ENCODE results near the gene SERPINB10.
A peak's percentile ranks its signal among the peaks of the same experiment; 100 is the strongest.
"Not testable (repeated sequence)": the region's sequence is repeated elsewhere in the genome, so short reads cannot be mapped to it uniquely, and the experiment has no call there.

Gene SERPINB10

GRCh38 chr18:63894106-63894772 lies 13.5 kb upstream of the SERPINB10 start:
- DNase-seq: no peak

DNA sequence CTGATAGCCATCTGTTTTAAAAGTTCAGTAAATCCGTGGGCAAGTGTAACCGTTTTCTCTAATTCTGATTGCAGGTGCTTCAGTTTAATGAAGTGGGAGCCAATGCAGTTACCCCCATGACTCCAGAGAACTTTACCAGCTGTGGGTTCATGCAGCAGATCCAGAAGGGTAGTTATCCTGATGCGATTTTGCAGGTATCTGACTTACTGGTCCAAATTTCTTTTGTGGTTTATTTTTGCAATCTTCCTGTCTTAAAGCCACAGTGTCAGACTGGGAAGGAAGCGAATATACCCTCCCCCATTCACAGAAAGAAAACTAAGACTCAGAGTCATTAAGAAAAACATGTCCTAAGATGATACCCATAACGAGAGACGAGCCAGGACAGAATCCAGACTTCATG lies 12.6 kb upstream of the SERPINB10 start:
- DNase-seq: no peak

- DNase-seq: no peak
These were observed 10.7 kb upstream of the SERPINB10 start for GRCh38 chr18:63897072-63897471.

DNA sequence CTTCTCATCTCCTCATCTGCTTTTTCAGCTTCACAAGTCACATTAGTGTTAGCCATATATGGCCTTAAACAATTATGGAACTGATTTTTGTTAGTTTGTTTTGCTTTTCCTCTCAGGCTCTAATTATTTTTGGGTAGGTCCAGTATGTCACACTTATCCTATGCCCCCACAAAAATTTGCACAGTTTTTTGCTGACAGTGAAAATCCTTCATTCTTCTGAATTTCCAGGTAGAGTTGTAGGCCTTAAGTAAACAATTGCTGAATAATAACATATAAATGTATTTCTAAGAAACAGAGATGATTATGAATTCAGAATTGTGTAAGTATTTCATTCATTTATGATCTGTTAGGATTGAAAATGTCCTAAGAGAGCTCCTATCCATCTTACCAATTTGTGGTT lies 8.6 kb upstream of the SERPINB10 start:
- DNase-seq: no peak

DNA sequence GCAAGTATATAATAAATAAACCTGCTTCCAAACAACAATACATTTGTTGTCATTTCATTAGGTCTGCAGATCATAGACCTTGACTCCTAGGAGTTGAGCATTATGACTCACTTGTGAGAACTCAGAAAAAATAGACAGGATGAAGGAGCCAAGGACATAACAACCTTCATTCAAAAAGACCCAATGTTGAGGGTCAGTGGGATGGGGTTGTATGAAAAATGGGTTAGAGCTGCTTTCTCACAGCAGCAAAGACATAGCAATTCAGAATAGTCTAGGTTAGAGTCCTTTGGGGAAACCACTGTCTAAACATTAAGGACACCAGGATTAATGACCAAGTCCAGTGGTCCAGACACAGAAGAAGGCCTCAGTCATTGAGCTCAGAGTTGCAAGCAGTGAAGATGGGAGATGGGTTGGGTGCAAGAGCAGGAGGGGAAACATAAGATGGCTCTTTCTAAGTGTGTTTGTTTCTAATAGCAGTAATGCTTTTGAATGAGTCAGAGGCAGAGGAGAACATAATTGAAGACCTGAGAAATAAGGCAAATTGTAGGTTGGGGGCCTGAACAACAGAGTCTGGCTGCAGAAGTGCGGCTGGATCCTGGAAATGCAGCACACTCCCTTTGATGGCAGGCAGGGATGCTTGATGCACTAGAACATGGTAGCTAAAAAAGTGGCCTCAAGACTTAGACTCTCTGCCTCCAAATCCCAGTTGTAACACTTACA lies 3.7 kb upstream of the SERPINB10 start:
- DNase-seq: no peak

DNA sequence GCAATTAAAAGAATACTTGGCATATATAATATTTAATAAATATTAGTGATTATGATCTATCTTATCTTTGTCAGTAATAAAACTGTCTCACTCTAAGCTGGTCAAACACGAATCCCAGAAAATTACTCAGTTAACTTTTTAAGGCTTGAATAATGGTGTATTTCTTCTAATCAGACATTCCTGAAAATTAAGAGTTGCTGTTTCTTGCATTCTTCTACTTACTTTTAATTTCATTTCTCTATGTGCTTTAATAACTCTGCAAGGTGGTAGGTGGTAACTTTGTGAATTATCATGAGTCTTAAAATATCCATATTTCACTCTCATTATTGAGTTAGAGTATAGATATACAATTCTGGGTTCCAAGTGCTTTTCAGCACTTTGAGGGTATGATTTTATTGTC lies 3.1 kb upstream of the SERPINB10 start:
- no peak for DNase-seq

DNA sequence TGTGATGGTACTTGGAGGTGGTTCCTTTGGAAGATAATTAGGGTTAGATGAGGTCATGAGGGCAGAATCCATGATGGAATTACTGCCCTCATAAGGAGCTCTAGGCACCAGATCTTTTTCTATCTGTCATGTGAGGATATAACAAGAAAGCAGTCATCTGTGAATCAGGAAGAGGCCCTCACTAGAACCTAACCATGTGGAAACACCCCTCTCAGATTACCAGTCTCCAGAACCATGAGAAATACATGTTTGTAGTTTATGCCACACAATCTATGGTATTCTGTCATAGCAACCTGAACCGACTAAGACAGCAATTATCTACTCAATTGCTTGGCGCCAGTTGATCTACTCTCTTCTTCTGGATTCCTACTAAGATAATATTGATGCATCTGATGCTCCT lies 2.4 kb upstream of the SERPINB10 start:
- no peak for DNase-seq

- no peak for DNase-seq
These were observed 1.7 kb upstream of the SERPINB10 start for GRCh38 chr18:63906056-63906455.

DNA sequence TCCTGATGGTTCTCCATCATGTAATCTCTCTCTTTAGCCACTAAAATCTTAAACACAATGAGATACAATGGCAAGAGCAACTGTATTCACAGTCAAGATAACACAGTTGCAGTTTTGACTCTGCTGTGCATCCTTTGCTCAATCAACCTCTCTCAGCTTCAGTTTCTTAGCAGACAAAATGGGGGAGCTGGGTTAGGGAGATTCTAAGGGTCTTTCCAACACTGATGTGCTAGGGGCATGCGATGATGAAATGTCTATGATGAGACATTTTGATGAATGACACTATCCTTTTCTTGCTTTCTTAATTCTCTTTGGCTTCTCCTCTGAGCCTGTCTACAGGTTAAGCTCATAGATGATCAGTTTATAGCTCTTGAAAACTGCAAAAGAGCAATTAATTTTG lies 1.1 kb downstream of the SERPINB10 start:
- no peak for DNase-seq

- no peak for DNase-seq
These were observed 2.1 kb downstream of the SERPINB10 start for GRCh38 chr18:63909870-63910269.

DNA sequence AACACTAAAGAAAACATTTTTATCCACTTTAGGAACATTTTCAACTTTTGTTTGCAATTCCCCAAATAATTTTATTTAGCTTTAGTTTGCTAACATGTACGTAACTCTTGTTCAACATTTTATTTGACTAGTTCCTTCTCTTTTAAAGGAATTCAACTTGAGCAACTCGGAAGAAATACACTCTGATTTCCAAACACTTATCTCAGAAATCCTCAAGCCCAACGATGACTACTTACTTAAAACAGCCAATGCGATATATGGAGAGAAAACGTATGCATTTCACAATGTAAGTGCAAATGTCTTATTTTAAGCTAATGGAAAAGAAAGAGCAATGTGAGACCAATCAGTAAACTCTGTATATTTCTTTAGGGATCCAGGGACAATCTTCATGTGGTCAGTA lies 10.1 kb downstream of the SERPINB10 start:
- no peak for DNase-seq

DNA sequence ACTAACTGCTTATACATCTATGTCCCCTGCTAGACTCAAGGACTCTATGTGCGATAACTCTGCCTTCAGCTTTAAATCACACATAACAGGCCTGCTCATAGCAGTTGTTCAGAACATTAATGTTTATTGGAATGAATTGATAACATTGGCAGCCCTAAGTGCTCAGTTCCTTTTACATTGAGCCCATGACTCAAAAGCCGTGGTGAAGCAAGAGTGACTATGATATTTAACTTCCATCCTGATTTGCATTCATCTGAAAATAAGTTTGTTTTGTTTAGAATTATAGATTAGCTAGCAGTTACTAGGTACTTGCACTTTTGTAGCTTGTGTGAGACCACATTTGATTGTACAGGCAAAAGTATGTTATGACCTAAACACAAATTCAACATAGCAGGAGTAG lies 14.3 kb downstream of the SERPINB10 start:
- no peak for DNase-seq

- no peak for DNase-seq
These were observed 16.8 kb downstream of the SERPINB10 start for GRCh38 chr18:63924551-63924950.

DNA sequence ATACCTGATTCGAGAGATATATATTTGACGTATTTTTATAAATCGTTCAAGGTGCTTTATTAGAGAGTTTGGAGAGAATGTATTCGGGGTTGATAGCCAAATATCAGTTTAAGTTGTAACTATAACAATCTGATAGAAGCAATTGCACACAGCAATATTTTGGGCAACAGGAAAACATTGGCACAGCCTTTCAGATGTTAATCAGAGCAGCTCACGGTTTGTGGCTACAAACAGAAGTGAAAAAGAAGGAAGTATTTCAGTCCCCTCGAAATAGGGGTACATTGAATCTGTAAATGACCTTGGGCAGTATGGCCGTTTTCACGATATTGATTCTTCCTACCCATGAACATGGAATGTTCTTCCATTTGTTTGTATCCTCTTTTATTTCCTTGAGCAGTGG lies 20.6 kb downstream of the SERPINB10 start:
- DNase-seq: no peak

GRCh38 chr18:63929369-63929768 lies 21.6 kb downstream of the SERPINB10 start:
- not testable (repeated sequence) for DNase-seq

DNA sequence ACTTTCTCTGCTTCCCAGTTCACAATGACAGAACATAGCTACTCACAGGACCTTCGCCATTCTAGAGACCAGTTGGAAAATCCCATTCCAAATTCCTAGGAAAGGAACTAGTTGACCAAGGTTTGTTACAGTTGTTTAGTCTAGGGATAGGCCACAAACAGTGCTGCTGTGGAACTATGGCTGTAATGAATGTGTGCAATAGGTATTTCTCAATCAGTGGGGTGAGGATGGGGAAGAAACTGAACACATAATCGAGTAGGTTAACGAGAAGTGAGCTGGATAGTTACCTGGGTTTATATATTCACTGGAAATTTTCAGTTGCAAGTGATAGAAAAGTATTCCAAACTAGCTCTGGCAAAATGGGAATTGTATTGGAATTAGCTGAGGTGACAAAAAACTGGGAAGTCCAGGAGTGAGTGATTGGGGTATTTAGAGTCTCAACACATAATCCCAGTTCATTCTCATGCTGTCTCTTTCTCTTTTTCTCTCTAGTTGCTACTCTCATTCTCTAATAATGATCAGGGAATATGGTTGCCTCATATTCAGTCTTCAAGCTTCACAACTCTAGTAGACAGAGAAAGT lies 23.1 kb downstream of the SERPINB10 start:
- no peak for DNase-seq

DNA sequence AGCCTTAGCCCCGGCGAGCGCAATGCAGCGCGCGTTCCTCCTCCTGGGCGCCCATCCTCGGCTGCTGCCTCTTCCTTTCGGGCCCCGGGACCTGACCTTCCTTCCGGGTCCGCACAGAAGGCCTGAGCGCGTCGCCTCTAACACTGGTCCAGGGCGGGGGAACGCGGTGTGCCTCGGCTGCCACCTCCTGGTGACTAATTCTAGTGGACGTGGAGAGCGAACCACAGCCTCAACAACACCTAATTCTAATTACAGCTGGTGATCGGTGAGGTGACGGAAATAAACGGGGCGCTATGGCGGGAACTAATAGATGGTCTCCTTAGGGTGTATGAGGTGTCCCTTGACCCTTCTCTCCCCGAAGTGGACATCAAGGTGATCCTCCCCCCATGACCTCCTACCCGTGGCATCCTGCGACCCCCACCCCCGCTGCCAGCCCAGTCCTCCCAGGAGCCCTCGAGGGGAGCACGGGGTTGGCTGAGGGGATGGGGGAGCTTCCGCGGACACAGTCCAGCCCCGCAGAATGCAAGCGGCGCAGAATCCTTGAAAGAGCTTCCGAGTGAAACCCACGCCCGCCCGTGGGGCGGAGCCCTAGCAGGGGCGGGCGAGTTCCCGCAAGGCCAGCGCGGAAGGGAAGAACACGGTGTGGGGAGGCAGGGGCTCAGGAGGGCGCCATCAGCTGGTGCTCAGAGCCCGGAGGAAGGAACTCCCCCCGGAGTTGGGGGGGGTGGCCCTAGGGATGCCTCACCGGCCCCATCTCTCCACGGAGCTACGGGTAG lies 28.6 kb downstream of the SERPINB10 start:
- DNase-seq: peak; percentile 32

DNA sequence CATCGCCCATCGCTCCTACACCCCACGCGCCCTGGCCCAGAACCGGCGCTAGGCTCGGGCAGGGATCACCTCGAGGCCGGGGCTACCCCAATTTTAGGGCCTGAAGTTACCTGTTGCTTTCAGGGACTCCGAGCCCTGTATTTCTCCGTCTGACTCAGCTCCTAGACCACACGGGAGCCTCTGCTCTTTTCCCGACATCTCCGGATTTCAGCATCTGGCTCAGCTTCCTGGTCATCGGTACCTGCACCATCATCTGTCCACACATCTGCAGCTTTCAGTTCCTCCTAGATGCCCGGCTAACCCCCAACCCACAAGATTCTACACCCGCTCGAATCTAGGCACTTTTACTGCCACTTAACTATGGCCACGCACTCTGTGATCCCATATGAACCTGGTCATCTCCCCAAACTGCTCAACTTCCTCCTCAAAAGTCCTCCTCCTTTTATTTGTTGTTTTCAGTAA lies 29.2 kb downstream of the SERPINB10 start:
- DNase-seq: no peak

GRCh38 chr18:63940008-63940407 lies 32.2 kb downstream of the SERPINB10 start:
- no peak for DNase-seq

GRCh38 chr18:63940543-63941050 lies 32.8 kb downstream of the SERPINB10 start:
- DNase-seq: not testable (repeated sequence)

GRCh38 chr18:63947051-63947790 lies 39.5 kb downstream of the SERPINB10 start:
- no peak for DNase-seq

DNA sequence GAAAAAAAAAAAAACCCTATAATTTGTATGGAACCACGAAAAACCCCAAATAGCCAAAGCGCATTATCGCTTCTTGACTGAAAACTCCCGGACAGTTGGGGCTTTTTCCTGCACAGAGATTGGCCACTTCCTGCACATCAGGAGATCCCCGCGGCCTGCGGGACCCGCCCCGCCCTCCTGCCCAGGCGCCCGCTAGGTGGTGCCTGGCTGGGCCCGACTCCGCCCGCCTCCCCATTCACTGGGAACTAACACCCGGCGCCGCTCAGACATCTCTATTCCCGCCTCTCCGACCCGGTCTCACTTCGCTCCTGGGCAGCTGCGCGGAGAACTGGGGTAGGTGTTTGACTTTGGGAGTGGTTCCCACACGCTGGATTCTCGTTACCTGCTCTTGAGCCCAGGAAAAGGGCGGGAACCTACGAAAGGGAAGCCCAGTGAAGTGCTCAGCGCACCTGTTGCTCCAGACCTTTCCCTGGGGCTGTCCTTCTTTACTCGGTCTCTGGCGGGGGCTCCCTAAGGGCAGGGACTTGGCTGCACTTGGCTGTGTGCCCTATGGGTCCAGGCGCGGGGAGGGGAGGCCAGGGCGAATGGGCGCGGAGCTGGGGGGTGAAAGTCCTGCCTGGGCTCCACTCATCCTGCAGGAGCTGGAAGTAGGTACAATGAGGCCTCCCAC lies 41.4 kb downstream of the SERPINB10 start, which contains the start of gene HMSD:
HMSD (plus strand) TSS at position 234 of the 670 bp plus-strand sequence. CDS start 4,155 bp downstream, outside the sequence.
- DNase-seq: no peak

Data from NCI-H524 treated with DMSO at 0.1 percent for 48 hours (cell line).